RCC 7860 (cell line): ENCODE data around the gene IRX4.

Source experiments
- DNase-seq: peaks from one replicate; pipeline ENCODE4 v3.0.0-alpha.2; 2015; ENCODE audit warnings: low spot score
- FAIRE-seq: peaks from 2 replicates; lab custom pipeline; 2012; peaks lifted over from hg19 to GRCh38; lab: Jason Lieb, UNC

The IRX4 gene

DNA sequence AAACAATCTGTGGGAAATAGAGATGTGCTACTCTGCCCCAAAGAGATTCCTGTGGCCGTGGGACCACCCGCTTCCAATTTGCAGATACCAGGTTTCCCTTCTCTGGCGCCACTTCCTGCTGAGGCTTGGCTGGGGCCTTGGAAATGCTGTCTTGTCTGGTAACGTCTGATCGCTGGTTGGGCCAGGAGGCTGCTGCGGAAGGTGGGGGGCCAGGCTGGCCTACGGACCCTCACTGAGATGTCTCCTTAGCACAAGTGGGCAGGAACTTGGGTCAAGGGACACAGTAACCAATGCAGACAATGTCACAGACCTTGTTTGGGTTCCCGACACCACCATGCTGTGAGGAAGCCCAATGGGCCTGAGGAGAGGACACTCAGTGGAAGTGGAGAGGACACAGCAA is 31.7 kb upstream of the IRX4 start:
- DNase-seq (no peak), FAIRE-seq (no peak)

GRCh38 chr5:1913578-1913977 is 30.9 kb upstream of the IRX4 start:
- DNase-seq: no peak
- FAIRE-seq: no peak

DNA sequence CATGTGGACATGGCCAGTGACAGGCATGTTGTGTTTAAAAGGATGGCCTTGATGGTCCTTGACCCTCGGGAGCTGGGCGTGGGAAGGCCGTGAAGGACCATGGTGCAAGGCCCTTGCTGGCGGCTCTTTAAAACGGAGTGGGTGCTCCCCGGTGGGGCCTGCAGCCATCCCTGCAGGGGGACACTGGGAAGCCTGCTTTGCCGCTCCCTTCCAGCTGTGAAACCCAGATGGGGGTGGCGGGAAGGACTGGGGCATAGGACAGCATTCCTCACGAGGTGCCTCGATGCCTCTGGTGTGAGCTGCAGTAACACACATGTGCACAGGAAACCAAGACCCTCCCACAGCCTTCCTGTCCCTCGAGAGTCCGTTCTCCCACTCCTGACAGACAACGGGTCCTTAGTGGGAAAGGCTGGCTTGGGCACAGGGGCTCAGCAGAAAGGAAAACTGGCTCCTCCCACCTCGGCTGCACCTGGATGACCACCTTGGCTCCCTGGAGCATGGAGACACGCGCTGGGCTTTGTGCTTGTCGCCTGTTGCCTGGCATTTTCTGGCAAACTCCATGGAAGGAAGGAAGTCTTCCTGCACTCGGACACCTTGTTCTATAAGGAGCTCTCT is 30.3 kb upstream of the IRX4 start:
- FAIRE-seq (no peak), DNase-seq (no peak)

DNA sequence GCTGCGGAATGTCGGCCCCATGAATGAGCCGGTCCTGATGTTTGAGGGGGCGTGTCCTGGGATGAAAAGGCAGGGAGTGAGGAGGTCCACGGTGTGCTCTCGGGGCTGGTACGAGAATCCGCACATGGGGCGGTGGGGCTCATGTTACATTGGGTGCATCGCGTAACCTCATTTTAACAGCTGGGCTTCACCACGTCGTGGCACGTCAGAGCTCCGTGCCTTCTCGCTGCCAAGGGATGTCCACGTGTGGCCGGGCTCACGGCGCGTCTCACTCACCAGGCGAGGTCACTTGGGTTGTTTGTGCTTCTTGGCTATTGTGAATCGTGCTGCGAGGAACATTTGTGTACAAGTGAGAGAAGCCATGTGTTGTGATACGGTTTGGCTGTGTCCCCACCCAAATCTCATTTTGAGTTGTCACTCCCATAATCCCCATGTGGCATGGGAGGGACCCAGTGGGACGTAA is 29.1 kb upstream of the IRX4 start:
- FAIRE-seq (no peak), DNase-seq (no peak)

- no peak for FAIRE-seq
Observed at GRCh38 chr5:1910861-1911772, 28.4 kb upstream of the IRX4 start.

GRCh38 chr5:1910081-1910760 is 27.5 kb upstream of the IRX4 start:
- FAIRE-seq (no peak), DNase-seq (no peak)

More at GRCh38 chr5:1910861-1911772, 28.4 kb upstream of the IRX4 start:
- DNase-seq: no peak

DNA sequence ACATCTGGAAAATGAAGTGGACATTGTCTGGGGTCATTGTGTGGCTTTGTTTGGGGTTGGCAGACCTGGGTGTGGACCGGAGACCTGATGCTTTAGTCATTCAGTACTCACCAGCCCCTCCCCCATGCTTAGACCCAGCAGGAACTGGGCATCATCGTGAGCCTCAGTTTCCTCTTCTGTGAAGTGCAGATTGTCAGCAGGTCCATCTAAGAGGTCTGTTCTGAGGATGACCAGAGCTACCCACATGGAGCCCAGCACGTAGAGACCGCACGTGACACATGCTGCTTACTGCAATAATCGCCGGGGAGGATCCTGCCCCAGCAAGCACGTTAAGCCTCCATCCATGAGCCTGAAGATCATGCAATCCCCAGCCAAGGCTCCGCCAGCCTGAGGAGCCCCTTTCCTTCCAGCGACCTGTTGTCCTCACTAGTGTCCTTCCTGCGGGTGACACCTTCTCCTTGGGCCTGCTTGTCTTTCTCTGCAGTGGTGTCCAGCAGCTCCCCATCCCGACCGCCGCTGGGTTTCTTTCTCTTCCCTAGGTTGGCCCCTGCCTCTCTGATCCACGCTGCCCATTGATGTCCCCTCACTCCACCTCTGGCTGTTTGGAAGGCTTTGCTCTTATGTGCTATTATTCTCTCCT is 26.7 kb upstream of the IRX4 start:
- FAIRE-seq (no peak), DNase-seq (no peak)

DNA sequence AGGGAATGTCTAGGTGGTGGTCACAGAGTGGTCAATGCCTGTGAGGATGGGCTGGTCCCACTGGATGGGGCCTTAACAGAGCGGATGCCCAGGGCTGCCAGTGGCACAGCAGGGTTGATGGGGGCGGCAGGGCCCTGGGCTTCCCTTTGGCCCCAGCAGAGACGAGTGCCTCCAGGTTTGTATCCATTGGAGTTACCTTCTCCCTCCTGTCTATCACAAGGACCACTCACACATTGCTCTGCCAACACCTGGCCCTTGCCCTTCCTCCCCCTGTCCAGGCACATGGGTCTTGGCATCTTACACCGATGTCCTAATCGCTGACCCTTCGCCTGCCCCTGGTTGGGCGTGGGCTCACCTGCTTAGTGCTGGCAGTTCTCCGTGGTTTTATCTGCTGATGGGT is 26.2 kb upstream of the IRX4 start:
- FAIRE-seq (no peak), DNase-seq (no peak)

DNA sequence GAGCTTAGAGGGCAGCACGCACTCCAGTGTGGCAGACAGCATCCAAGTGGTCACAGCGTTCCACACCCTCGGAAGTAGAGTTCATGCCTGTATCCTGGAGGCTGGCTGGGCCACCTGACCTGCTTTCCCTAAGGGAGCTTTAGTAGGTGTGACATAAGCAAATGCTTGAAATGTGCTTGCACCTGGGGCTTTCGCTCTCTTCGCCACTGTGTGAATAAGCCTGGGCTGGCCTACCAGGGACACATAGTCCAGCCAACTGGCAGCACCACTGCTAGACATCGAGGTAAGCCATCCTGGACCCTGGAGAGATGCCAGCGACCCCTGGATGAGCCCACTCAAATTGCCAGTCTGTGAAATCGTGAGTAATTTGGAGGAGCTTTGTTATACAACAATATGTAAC is 24.9 kb upstream of the IRX4 start:
- no peak for DNase-seq
- FAIRE-seq: no peak

DNA sequence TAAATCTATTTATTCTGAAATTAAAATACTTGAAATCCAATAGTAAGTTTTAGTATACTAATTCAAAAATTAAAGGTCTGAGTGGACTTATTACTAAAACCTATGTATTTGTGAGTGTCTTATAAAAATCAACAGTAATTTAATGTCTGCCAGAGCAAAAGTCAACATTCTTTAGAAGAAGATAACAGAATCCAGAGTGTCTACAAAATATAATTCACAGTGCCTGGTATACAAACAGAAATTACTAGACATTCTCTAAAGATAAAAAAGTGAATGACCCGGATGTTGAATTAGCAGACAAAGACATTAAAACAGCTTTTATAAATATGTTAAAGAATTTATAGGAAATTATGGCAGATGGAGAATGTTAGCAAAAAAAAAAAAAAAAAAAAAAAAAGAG is 22.4 kb upstream of the IRX4 start:
- FAIRE-seq (no peak), DNase-seq (no peak)

DNA sequence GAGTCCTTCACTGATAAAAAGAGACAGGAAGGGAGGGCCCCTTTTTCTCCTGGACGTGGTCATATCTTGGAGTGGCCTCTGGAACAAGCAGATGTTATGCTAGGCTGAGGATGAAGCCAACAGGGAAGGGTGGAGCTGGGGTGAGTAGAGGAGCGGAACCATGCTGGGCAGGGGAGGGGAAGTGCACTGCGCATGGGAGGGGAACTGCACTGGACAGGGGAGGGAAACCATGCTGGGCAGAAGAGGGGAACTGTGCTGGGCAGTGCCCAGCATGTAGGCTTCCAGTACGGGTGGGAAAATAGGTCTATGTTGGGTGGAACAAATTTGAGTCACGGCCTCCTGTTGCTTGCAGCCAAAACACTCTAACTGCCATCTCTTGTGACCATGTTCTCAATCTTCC is 19.3 kb upstream of the IRX4 start:
- FAIRE-seq (no peak), DNase-seq (no peak)

DNA sequence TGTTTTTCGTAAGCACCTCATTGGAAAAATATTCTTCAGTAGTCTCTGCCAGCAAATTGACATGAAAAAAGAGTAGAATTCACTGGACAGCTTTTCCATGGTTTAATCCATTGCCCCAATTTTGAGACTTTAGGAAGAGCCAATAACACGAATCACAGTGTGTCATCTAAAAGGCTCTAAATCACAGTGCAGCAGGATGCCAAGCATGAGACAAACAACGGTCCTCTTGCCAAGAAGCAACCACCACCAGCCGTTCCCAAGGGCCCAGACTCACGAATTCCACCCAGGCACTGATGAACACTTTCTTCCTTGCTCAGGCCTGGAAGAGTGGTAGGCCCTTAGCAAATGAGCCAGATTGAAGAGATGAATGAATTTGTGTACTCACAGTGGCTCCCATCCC is 18.3 kb upstream of the IRX4 start:
- FAIRE-seq: no peak
- DNase-seq: no peak

GRCh38 chr5:1899201-1899600 is 16.5 kb upstream of the IRX4 start:
- no peak for FAIRE-seq

GRCh38 chr5:1897816-1898450 is 15.2 kb upstream of the IRX4 start:
- FAIRE-seq: no peak

More at GRCh38 chr5:1899201-1899600, 16.5 kb upstream of the IRX4 start:
- no peak for DNase-seq

DNA sequence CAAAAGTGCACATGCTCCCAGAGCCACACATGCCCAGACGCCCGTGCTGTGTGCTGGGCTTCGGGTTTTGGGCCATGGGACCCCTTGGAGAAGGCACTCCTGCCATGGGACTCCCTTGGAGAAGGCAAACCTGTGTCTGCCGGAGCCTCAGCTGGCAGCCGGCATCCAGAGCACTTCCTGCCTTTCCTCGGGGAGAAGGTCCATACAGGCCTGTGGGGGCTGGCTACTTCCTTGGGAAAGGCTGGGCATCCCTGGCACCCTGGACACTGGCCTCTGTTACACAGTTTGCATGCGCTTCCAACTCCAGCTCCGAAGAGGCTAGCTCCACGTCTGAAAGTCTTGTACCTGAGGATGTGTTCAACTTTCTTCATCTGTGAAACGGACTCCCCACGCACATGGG is 14.7 kb upstream of the IRX4 start:
- no peak for FAIRE-seq
- DNase-seq: no peak

More at GRCh38 chr5:1897816-1898450, 15.2 kb upstream of the IRX4 start:
- no peak for DNase-seq

DNA sequence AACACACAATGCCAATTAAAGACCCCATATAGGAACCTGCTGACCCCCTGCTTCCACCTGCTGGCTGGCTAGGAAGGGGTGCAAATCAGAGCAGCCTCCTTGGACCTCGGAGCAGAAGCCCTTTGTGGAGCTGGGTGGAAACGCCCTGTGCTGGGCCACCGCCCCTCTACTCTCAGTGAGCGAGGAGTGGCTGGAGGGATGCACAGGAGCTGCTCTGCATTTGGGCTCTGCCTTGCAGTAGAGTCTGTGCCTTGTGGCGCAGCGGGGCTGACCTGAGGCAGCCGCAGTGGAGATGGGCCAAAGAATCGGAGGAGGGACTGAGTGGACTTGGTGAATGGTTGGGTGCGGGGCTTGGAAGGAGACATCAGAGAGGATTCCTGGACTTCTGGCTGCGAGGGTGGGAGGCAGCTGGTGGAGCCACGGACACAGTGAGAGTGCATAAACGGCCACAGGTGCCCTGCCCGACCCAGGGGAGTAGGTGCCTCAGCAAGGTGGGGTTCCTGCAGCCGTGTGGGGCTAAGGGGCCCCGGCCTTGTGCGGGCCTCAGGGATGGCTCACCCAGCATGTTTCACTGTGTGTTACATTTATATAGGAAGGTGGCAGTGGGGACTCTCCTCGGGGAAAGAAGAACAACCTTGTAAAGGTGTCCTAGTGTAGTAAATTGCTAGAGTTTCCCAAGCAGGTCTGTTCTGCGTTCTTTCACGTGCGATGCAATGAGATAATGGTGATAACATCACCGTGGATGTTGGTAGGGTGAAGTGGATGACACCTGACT is 14.1 kb upstream of the IRX4 start:
- FAIRE-seq (no peak), DNase-seq (no peak)

- FAIRE-seq: no peak
- DNase-seq: no peak
Observed at GRCh38 chr5:1895739-1896420, 13.2 kb upstream of the IRX4 start.

DNA sequence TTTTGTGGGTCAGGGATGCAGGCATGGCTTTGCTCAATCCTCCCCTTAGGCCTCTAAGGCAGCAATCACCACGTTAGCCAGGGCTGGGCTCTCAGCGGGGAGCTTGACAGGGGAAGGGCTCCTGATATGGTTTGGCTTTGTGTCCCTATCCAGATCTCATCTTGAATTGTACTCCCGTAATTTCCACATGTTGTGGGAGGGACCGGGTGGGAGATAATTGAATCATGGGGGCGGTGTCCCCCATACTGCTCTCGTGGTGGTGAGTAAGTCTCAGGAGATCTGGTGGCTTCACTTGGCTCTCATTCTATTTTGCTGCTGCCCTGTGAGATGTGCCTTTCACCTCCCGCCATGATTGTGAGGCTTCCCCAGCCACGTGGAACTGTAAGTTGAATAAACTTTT is 11.5 kb upstream of the IRX4 start:
- DNase-seq (no peak), FAIRE-seq (no peak)

- FAIRE-seq (no peak), DNase-seq (no peak)
Observed at GRCh38 chr5:1893754-1894153, 11.0 kb upstream of the IRX4 start.
